CD14-positive monocyte (primary cell): ENCODE results near the gene MTRF1. TPM values are rescaled to one million over a fixed set of nuclear protein-coding genes. Genes with fewer than 3 reads are reported as not detected.

Experiments used
- DNase-seq, 3 donors: peaks; one replicate each; pipeline ENCODE4 v3.0.0-alpha.2; 2011 to 2022
- H2AFZ ChIP-seq: 2 replicates; pipeline ENCODE4 v1.6.0; 2012; ENCODE audit warnings: mild to moderate bottlenecking, low read depth, low read length, inconsistent platforms; ENCODE audit not compliant: insufficient read depth, poor library complexity, severe bottlenecking
- H3K27ac ChIP-seq, 2 donors: 1 replicate in 1 of 2; 2 replicates in 1 of 2; pipeline ENCODE4 v1.5.1; 2012 to 2013; ENCODE audit warnings: low read length in 2 of 2, control low read depth in 1 of 2, inconsistent platforms in 1 of 2, low read depth in 1 of 2, mild to moderate bottlenecking in 1 of 2
- H3K27me3 ChIP-seq, 2 donors: one replicate each; pipeline versions ENCODE4 v1.6.0 to v1.6.1; 2011 to 2013; ENCODE audit warnings: low read length in 2 of 2; ENCODE audit not compliant: control insufficient read depth in 2 of 2, insufficient read depth in 2 of 2
- H3K36me3 ChIP-seq, 2 donors: replicated peaks in 1 of 2; 1 replicate in 1 of 2; 2 replicates in 1 of 2; pipeline versions ENCODE4 v1.5.1 to v1.6.1; 2012 to 2013; ENCODE audit warnings: low read length in 2 of 2, control low read depth in 1 of 2, inconsistent platforms in 1 of 2, mild to moderate bottlenecking in 1 of 2; ENCODE audit not compliant: insufficient read depth in 2 of 2, control insufficient read depth in 1 of 2
- H3K4me1 ChIP-seq, 2 donors: 1 replicate in 1 of 2; 2 replicates in 1 of 2; pipeline versions ENCODE4 v1.5.1 to v1.6.1; 2012 to 2013; ENCODE audit warnings: low read length in 2 of 2, control low read depth in 1 of 2, inconsistent platforms in 1 of 2, mild to moderate bottlenecking in 1 of 2, moderate library complexity in 1 of 2; ENCODE audit not compliant: insufficient read depth in 2 of 2, control insufficient read depth in 1 of 2
- H3K4me2 ChIP-seq: replicated peaks from 2 replicates; pipeline ENCODE3; 2012; ENCODE audit warnings: low read length, moderate library complexity, mild to moderate bottlenecking; ENCODE audit not compliant: poor library complexity, severe bottlenecking; ENCODE audit errors: extremely low read depth
- H3K4me3 ChIP-seq, 3 experiments: fragments of 200-600 bp in 1 of 3; sonication (generic) in 1 of 3; replicated peaks in 1 of 3; 1 replicate in 2 of 3; 2 replicates in 1 of 3; pipeline ENCODE4 v1.5.1; 2011 to 2013; ENCODE audit warnings: low read length in 3 of 3, mild to moderate bottlenecking in 3 of 3, control low read depth in 2 of 3, low read depth in 2 of 3, inconsistent platforms in 1 of 3, moderate library complexity in 1 of 3
- H3K79me2 ChIP-seq: 2 replicates; pipeline ENCODE4 v1.6.0; 2012; ENCODE audit warnings: mild to moderate bottlenecking, control low read depth, inconsistent platforms, low read length, moderate library complexity; ENCODE audit not compliant: insufficient read depth
- H3K9ac ChIP-seq: 2 replicates; pipeline ENCODE4 v1.6.0; 2017; ENCODE audit warnings: low read length, mild to moderate bottlenecking; ENCODE audit not compliant: insufficient read depth, poor library complexity, severe bottlenecking
- H3K9me3 ChIP-seq, 2 donors: replicated peaks in 1 of 2; 1 replicate in 1 of 2; 2 replicates in 1 of 2; pipeline versions ENCODE4 v1.5.1 to v1.6.1; 2012 to 2013; ENCODE audit warnings: low read length in 2 of 2, control low read depth in 1 of 2; ENCODE audit not compliant: control insufficient read depth in 1 of 2, insufficient read depth in 1 of 2
- H4K20me1 ChIP-seq: 2 replicates; pipeline ENCODE4 v1.6.0; 2012; ENCODE audit warnings: mild to moderate bottlenecking, low read length, control low read depth, moderate library complexity; ENCODE audit not compliant: insufficient read depth
- H3K27ac Mint-ChIP-seq, 7 donors: one replicate each; pipeline ENCODE4 v1.8.0; 2020; ENCODE audit warnings: mild to moderate bottlenecking in 7 of 7, mixed read lengths in 7 of 7, moderate library complexity in 6 of 7, inconsistent platforms in 2 of 7
- H3K27me3 Mint-ChIP-seq, 3 donors: one replicate each; pipeline ENCODE4 v1.8.0; 2021 to 2022; ENCODE audit warnings: low read depth in 3 of 3, mild to moderate bottlenecking in 3 of 3, mixed read lengths in 3 of 3, moderate library complexity in 3 of 3, inconsistent platforms in 1 of 3
- H3K36me3 Mint-ChIP-seq, 2 donors: one replicate each; pipeline ENCODE4 v1.8.0; 2020; ENCODE audit warnings: mixed read lengths in 2 of 2, inconsistent platforms in 1 of 2, mild to moderate bottlenecking in 1 of 2
- H3K4me1 Mint-ChIP-seq: one replicate; pipeline ENCODE4 v1.8.0; 2020; ENCODE audit warnings: mild to moderate bottlenecking, mixed read lengths
- H3K4me3 Mint-ChIP-seq, 2 donors: one replicate each; pipeline ENCODE4 v1.8.0; 2020; ENCODE audit warnings: mild to moderate bottlenecking in 2 of 2, mixed read lengths in 2 of 2, moderate library complexity in 1 of 2
- H3K9me3 Mint-ChIP-seq, 7 donors: one replicate each; pipeline ENCODE4 v1.8.0; 2020 to 2022; ENCODE audit warnings: mixed read lengths in 7 of 7, mild to moderate bottlenecking in 6 of 7, moderate library complexity in 6 of 7, inconsistent platforms in 2 of 7
- WGBS: methylation state at CpG from one replicate; pipeline ENCODE4 v1.1.5; 2013; ENCODE audit warnings: missing lambda C conversion rate; ENCODE audit not compliant: insufficient coverage; 5-methylcytosine and 5-hydroxymethylcytosine counted together
- intact Hi-C, 2 donors: fragments of 100-400 bp; cut with micrococcal nuclease; formaldehyde crosslinking; loops; one replicate each; pipeline versions ENCODE4 v1.15.0 to v1.15.1; 2023
- polyA plus RNA-seq, 3 donors: library from polyadenylated mRNA; depleted of rRNA in 1 of 3; unstranded in 2 of 3; stranded (reverse) in 1 of 3; fragments of 300-500 nt in 2 of 3; fragments of >200 nt in 1 of 3; fragmentation: Illumina TruSeq in 2 of 3; gene quantifications; 1 replicate in 2 of 3; 2 replicates in 1 of 3; pipeline ENCODE4 v1.2.3, GENCODE V29; 2012 to 2021
- TF ChIP-seq, protein P1 (sequence below): fragments of 200-600 bp; IDR thresholded peaks from one replicate; pipeline ENCODE4 v1.8.0; 2022; ENCODE audit warnings: antibody characterized with exemption, mild to moderate bottlenecking

MTRF1 gene
- polyA plus RNA-seq, 3 donors: 4.0 to 17.2 (median 6.0) TPM

DNA sequence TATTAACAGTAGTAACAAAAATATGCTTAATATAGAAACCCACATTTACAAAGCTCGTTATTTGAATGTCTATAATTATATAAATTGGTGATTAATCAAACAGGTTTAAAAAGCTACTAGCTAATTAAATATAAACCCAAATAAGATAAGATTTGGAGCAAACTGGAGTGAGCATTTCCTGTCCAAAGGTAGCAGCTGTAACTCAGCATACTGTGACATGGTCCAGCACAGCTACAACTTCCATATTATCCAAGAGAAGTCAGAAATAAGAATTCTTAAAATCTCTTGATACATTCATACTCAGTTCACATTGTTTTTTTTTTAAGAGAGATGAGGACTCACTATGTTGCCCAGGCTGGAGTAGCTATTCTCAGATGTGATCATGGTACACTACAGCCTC is 8.5 kb downstream of the MTRF1 start:
- WGBS: no CpG with 5 or more reads among the region's 1 CpG

DNA sequence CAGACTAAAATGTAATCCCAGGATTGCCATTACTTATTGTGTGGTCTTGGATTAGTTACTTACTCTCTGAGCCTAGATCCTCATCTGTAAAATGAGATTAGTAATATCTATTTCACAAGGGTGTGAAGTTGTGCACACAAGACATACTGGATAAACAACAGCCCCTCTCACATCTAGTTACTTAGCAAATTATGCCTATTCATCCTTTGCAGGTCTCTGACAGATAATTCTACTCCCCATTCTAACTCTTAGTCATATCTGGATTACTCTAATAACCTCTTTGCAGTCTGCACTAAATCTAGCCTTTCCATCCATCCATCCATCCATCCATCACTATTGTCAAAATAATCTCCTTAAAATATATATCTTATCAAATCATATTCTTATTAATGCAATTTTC is 12.4 kb downstream of the MTRF1 start:
- H2AFZ ChIP-seq: no peak overlapping the region
- Mint-ChIP-seq H3K4me3 (no peak overlapping the region), H3K4me1 (no peaks in the 10 kb centered on the region), H3K36me3 (peaks cover 61 to 72% of the 10 kb centered on the region in 2 donors), H3K27ac (no peak overlapping the region), H3K9me3 (peaks cover 0 to 2% (median 0%) of the 10 kb centered on the region in 7 donors), H3K27me3 (no peaks in the 10 kb centered on the region)
- H3K36me3 ChIP-seq: peaks cover 32 to 88% of the 10 kb centered on the region in 2 donors
- no peaks in the 10 kb centered on the region for H3K9me3 ChIP-seq
- intact Hi-C loops: loop anchor here in 1 of 2 donors (10.0 kb wide), 1 partner anchor 476 kb away; the partner anchor contains the start of gene MRPS31
- H3K79me2 ChIP-seq: no peaks in the 10 kb centered on the region
- no peaks in the 10 kb centered on the region for H3K4me1 ChIP-seq
- no peak overlapping the region for H3K4me3 ChIP-seq
- no peak overlapping the region for H3K9ac ChIP-seq
- H4K20me1 ChIP-seq: no peaks in the 10 kb centered on the region
- no peak overlapping the region for H3K4me2 ChIP-seq
- H3K27ac ChIP-seq: no peak overlapping the region
- no peaks in the 10 kb centered on the region for H3K27me3 ChIP-seq
- TF ChIP-seq, protein P1, sequence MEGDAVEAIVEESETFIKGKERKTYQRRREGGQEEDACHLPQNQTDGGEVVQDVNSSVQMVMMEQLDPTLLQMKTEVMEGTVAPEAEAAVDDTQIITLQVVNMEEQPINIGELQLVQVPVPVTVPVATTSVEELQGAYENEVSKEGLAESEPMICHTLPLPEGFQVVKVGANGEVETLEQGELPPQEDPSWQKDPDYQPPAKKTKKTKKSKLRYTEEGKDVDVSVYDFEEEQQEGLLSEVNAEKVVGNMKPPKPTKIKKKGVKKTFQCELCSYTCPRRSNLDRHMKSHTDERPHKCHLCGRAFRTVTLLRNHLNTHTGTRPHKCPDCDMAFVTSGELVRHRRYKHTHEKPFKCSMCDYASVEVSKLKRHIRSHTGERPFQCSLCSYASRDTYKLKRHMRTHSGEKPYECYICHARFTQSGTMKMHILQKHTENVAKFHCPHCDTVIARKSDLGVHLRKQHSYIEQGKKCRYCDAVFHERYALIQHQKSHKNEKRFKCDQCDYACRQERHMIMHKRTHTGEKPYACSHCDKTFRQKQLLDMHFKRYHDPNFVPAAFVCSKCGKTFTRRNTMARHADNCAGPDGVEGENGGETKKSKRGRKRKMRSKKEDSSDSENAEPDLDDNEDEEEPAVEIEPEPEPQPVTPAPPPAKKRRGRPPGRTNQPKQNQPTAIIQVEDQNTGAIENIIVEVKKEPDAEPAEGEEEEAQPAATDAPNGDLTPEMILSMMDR: no peak
- no peak for DNase-seq

More for the DNA sequence above, 8.5 kb downstream of the MTRF1 start:
- Histone ChIP-seq H3K36me3 (peaks cover 38 to 86% of the 10 kb centered on the region in 2 donors), H3K4me3 (no peak overlapping the region), H3K79me2 (no peaks in the 10 kb centered on the region), H3K27me3 (no peaks in the 10 kb centered on the region), H3K4me2 (no peak overlapping the region), H3K4me1 (no peaks in the 10 kb centered on the region), H3K27ac (no peak overlapping the region), H2AFZ (no peak overlapping the region), H4K20me1 (no peaks in the 10 kb centered on the region), H3K9ac (no peak overlapping the region), H3K9me3 (no peaks in the 10 kb centered on the region)
- TF ChIP-seq, protein P1: no peak
- peaks cover 66 to 81% of the 10 kb centered on the region in 2 donors for H3K36me3 Mint-ChIP-seq
- DNase-seq: no peak
- H3K27me3 Mint-ChIP-seq: no peaks in the 10 kb centered on the region
- peaks cover 0 to 2% (median 0%) of the 10 kb centered on the region in 7 donors for H3K9me3 Mint-ChIP-seq
- intact Hi-C loops: loop anchor here in 1 of 2 donors (10.0 kb wide), 1 partner anchor 480 kb away; the partner anchor contains the start of gene MRPS31
- no peak overlapping the region for H3K4me3 Mint-ChIP-seq
- H3K27ac Mint-ChIP-seq: no peak overlapping the region
- peaks cover 4% of the 10 kb centered on the region for H3K4me1 Mint-ChIP-seq
